NCI-H128 (cell line): ENCODE measurements around the gene EXOC6B.

Experiments
- DNase-seq: peaks from one replicate; lab custom pipeline; 2025; ENCODE audit not compliant: unreplicated experiment; lab: John Stamatoyannopoulos, UW

The EXOC6B gene

GRCh38 chr2:72182547-72182946 lies 643.3 kb downstream of the EXOC6B start:
- no peak for DNase-seq

- DNase-seq: no peak
These were observed 644.2 kb downstream of the EXOC6B start for GRCh38 chr2:72181616-72182015.

- no peak for DNase-seq
These were observed 645.5 kb downstream of the EXOC6B start for GRCh38 chr2:72180351-72180750.

- DNase-seq: no peak
These were observed 647.3 kb downstream of the EXOC6B start for GRCh38 chr2:72178551-72178950.

GRCh38 chr2:72176281-72176680 lies 649.6 kb downstream of the EXOC6B start:
- no peak for DNase-seq

GRCh38 chr2:72175636-72176035 lies 650.2 kb downstream of the EXOC6B start:
- no peak for DNase-seq

- DNase-seq: no peak
These were observed 652.1 kb downstream of the EXOC6B start for GRCh38 chr2:72173640-72174321.

- no peak for DNase-seq
These were observed 653.4 kb downstream of the EXOC6B start for GRCh38 chr2:72172478-72172877.

GRCh38 chr2:72166279-72166678 lies 659.6 kb downstream of the EXOC6B start:
- no peak for DNase-seq

- no peak for DNase-seq
These were observed 660.0 kb downstream of the EXOC6B start for GRCh38 chr2:72165792-72166191.

- DNase-seq: no peak
These were observed 663.3 kb downstream of the EXOC6B start for GRCh38 chr2:72162574-72162973.

- no peak for DNase-seq
These were observed 666.4 kb downstream of the EXOC6B start for GRCh38 chr2:72159211-72159993.

- DNase-seq: no peak
These were observed 667.7 kb downstream of the EXOC6B start for GRCh38 chr2:72157871-72158771.

- DNase-seq: no peak
These were observed 669.0 kb downstream of the EXOC6B start for GRCh38 chr2:72156872-72157271.

- DNase-seq: no peak
These were observed 670.1 kb downstream of the EXOC6B start for GRCh38 chr2:72155737-72156136.

GRCh38 chr2:72155151-72155550 lies 670.7 kb downstream of the EXOC6B start:
- no peak for DNase-seq

GRCh38 chr2:72154386-72154975 lies 671.4 kb downstream of the EXOC6B start:
- no peak for DNase-seq

GRCh38 chr2:72153924-72154323 lies 671.9 kb downstream of the EXOC6B start:
- no peak for DNase-seq

GRCh38 chr2:72153026-72153791 lies 672.6 kb downstream of the EXOC6B start:
- no peak for DNase-seq

GRCh38 chr2:72150861-72151356 lies 674.9 kb downstream of the EXOC6B start:
- no peak for DNase-seq
